ENCODE data around the gene ZNF366.

The ZNF366 gene

GRCh38 chr5:72458407-72458806, 48.8 kb downstream of the ZNF366 start:
- Histone ChIP-seq H3K4me1 (ENCODE audit: control insufficient read depth, insufficient read depth, low read length) (no peaks in the 10 kb centered on the region), H3K9me3 (ENCODE audit: control insufficient read depth, insufficient read depth, low read length) (no peaks in the 10 kb centered on the region), H3K4me3 (ENCODE audit: low read length) (no peak overlapping the region), H3K36me3 (ENCODE audit: control insufficient read depth, insufficient read depth, low read length) (no peaks in the 10 kb centered on the region), H3K27ac (ENCODE audit: low read length) (no peak overlapping the region), H3K27me3 (ENCODE audit: control insufficient read depth, insufficient read depth, low read length) (no peaks in the 10 kb centered on the region)
- no peak for DNase-seq (ENCODE audit: low read depth, low spot score)
- no CpG with 5 or more reads among the region's 3 CpGs for WGBS (ENCODE audit: insufficient coverage, insufficient read length)

GRCh38 chr5:72457491-72457890, 49.7 kb downstream of the ZNF366 start:
- H3K36me3 ChIP-seq (ENCODE audit: control insufficient read depth, insufficient read depth, low read length): no peaks in the 10 kb centered on the region
- no CpG with 5 or more reads among the region's 1 CpG for WGBS (ENCODE audit: insufficient coverage, insufficient read length)
- H3K4me3 ChIP-seq (ENCODE audit: low read length): no peak overlapping the region
- no peak overlapping the region for H3K27ac ChIP-seq (ENCODE audit: low read length)
- no peaks in the 10 kb centered on the region for H3K9me3 ChIP-seq (ENCODE audit: control insufficient read depth, insufficient read depth, low read length)
- DNase-seq (ENCODE audit: low read depth, low spot score): no peak
- H3K4me1 ChIP-seq (ENCODE audit: control insufficient read depth, insufficient read depth, low read length): no peaks in the 10 kb centered on the region
- no peaks in the 10 kb centered on the region for H3K27me3 ChIP-seq (ENCODE audit: control insufficient read depth, insufficient read depth, low read length)

- Histone ChIP-seq H3K36me3 (ENCODE audit: control insufficient read depth, insufficient read depth, low read length) (no peaks in the 10 kb centered on the region), H3K9me3 (ENCODE audit: control insufficient read depth, insufficient read depth, low read length) (no peaks in the 10 kb centered on the region), H3K4me1 (ENCODE audit: control insufficient read depth, insufficient read depth, low read length) (no peaks in the 10 kb centered on the region), H3K4me3 (ENCODE audit: low read length) (no peak overlapping the region), H3K27me3 (ENCODE audit: control insufficient read depth, insufficient read depth, low read length) (no peaks in the 10 kb centered on the region), H3K27ac (ENCODE audit: low read length) (no peak overlapping the region)
- no CpG with 5 or more reads among the region's 8 CpGs for WGBS (ENCODE audit: insufficient coverage, insufficient read length)
- DNase-seq (ENCODE audit: low read depth, low spot score): no peak
These were observed 50.7 kb downstream of the ZNF366 start for GRCh38 chr5:72456391-72457074.

- H3K27me3 ChIP-seq (ENCODE audit: control insufficient read depth, insufficient read depth, low read length): no peaks in the 10 kb centered on the region
- WGBS (ENCODE audit: insufficient coverage, insufficient read length): no CpG with 5 or more reads among the region's 9 CpGs
- H3K27ac ChIP-seq (ENCODE audit: low read length): no peak overlapping the region
- no peaks in the 10 kb centered on the region for H3K4me1 ChIP-seq (ENCODE audit: control insufficient read depth, insufficient read depth, low read length)
- no peaks in the 10 kb centered on the region for H3K9me3 ChIP-seq (ENCODE audit: control insufficient read depth, insufficient read depth, low read length)
- H3K36me3 ChIP-seq (ENCODE audit: control insufficient read depth, insufficient read depth, low read length): no peaks in the 10 kb centered on the region
- no peak overlapping the region for H3K4me3 ChIP-seq (ENCODE audit: low read length)
- DNase-seq (ENCODE audit: low read depth, low spot score): no peak
These were observed 51.7 kb downstream of the ZNF366 start for GRCh38 chr5:72455476-72455875.

GRCh38 chr5:72454996-72455395, 52.2 kb downstream of the ZNF366 start:
- WGBS (ENCODE audit: insufficient coverage, insufficient read length): no CpG with 5 or more reads among the region's 2 CpGs
- DNase-seq (ENCODE audit: low read depth, low spot score): no peak
- H3K9me3 ChIP-seq (ENCODE audit: control insufficient read depth, insufficient read depth, low read length): no peaks in the 10 kb centered on the region

GRCh38 chr5:72453246-72453775, 53.9 kb downstream of the ZNF366 start:
- no peak overlapping the region for H3K27ac ChIP-seq (ENCODE audit: low read length)

More at GRCh38 chr5:72454996-72455395, 52.2 kb downstream of the ZNF366 start:
- Histone ChIP-seq H3K27me3 (ENCODE audit: control insufficient read depth, insufficient read depth, low read length) (no peaks in the 10 kb centered on the region), H3K36me3 (ENCODE audit: control insufficient read depth, insufficient read depth, low read length) (no peaks in the 10 kb centered on the region), H3K4me3 (ENCODE audit: low read length) (no peak overlapping the region), H3K4me1 (ENCODE audit: control insufficient read depth, insufficient read depth, low read length) (no peaks in the 10 kb centered on the region), H3K27ac (ENCODE audit: low read length) (no peak overlapping the region)

GRCh38 chr5:72452515-72453245, 54.5 kb downstream of the ZNF366 start:
- no peak for DNase-seq (ENCODE audit: low read depth, low spot score)
- Histone ChIP-seq H3K36me3 (ENCODE audit: control insufficient read depth, insufficient read depth, low read length) (no peaks in the 10 kb centered on the region), H3K4me3 (ENCODE audit: low read length) (no peak overlapping the region), H3K27me3 (ENCODE audit: control insufficient read depth, insufficient read depth, low read length) (no peaks in the 10 kb centered on the region), H3K27ac (ENCODE audit: low read length) (no peak overlapping the region), H3K9me3 (ENCODE audit: control insufficient read depth, insufficient read depth, low read length) (no peaks in the 10 kb centered on the region), H3K4me1 (ENCODE audit: control insufficient read depth, insufficient read depth, low read length) (no peaks in the 10 kb centered on the region)
- no CpG with 5 or more reads among the region's 9 CpGs for WGBS (ENCODE audit: insufficient coverage, insufficient read length)

More at GRCh38 chr5:72453246-72453775, 53.9 kb downstream of the ZNF366 start:
- no peak for DNase-seq (ENCODE audit: low read depth, low spot score)
- no CpG with 5 or more reads among the region's 4 CpGs for WGBS (ENCODE audit: insufficient coverage, insufficient read length)
- Histone ChIP-seq H3K9me3 (ENCODE audit: control insufficient read depth, insufficient read depth, low read length) (no peaks in the 10 kb centered on the region), H3K36me3 (ENCODE audit: control insufficient read depth, insufficient read depth, low read length) (no peaks in the 10 kb centered on the region), H3K4me1 (ENCODE audit: control insufficient read depth, insufficient read depth, low read length) (no peaks in the 10 kb centered on the region), H3K4me3 (ENCODE audit: low read length) (no peak overlapping the region), H3K27me3 (ENCODE audit: control insufficient read depth, insufficient read depth, low read length) (no peaks in the 10 kb centered on the region)

GRCh38 chr5:72451741-72452505, 55.3 kb downstream of the ZNF366 start:
- no peak overlapping the region for H3K27ac ChIP-seq (ENCODE audit: low read length)
- H3K27me3 ChIP-seq (ENCODE audit: control insufficient read depth, insufficient read depth, low read length): no peaks in the 10 kb centered on the region
- no CpG with 5 or more reads among the region's 13 CpGs for WGBS (ENCODE audit: insufficient coverage, insufficient read length)
- DNase-seq (ENCODE audit: low read depth, low spot score): no peak
- H3K36me3 ChIP-seq (ENCODE audit: control insufficient read depth, insufficient read depth, low read length): no peaks in the 10 kb centered on the region
- H3K4me1 ChIP-seq (ENCODE audit: control insufficient read depth, insufficient read depth, low read length): no peaks in the 10 kb centered on the region
- no peak overlapping the region for H3K4me3 ChIP-seq (ENCODE audit: low read length)
- H3K9me3 ChIP-seq (ENCODE audit: control insufficient read depth, insufficient read depth, low read length): no peaks in the 10 kb centered on the region

GRCh38 chr5:72448368-72448767, 58.8 kb downstream of the ZNF366 start:
- no peak overlapping the region for H3K4me3 ChIP-seq (ENCODE audit: low read length)
- no peak for DNase-seq (ENCODE audit: low read depth, low spot score)
- WGBS (ENCODE audit: insufficient coverage, insufficient read length): no CpG with 5 or more reads among the region's 1 CpG
- no peaks in the 10 kb centered on the region for H3K9me3 ChIP-seq (ENCODE audit: control insufficient read depth, insufficient read depth, low read length)
- H3K27ac ChIP-seq (ENCODE audit: low read length): no peak overlapping the region
- H3K27me3 ChIP-seq (ENCODE audit: control insufficient read depth, insufficient read depth, low read length): no peaks in the 10 kb centered on the region
- H3K4me1 ChIP-seq (ENCODE audit: control insufficient read depth, insufficient read depth, low read length): no peaks in the 10 kb centered on the region
- no peaks in the 10 kb centered on the region for H3K36me3 ChIP-seq (ENCODE audit: control insufficient read depth, insufficient read depth, low read length)

- Histone ChIP-seq H3K9me3 (ENCODE audit: control insufficient read depth, insufficient read depth, low read length) (no peaks in the 10 kb centered on the region), H3K4me1 (ENCODE audit: control insufficient read depth, insufficient read depth, low read length) (no peaks in the 10 kb centered on the region), H3K36me3 (ENCODE audit: control insufficient read depth, insufficient read depth, low read length) (no peaks in the 10 kb centered on the region), H3K4me3 (ENCODE audit: low read length) (no peak overlapping the region), H3K27ac (ENCODE audit: low read length) (no peak overlapping the region), H3K27me3 (ENCODE audit: control insufficient read depth, insufficient read depth, low read length) (no peaks in the 10 kb centered on the region)
- no CpG with 5 or more reads among the region's 4 CpGs for WGBS (ENCODE audit: insufficient coverage, insufficient read length)
- DNase-seq (ENCODE audit: low read depth, low spot score): no peak
These were observed 59.5 kb downstream of the ZNF366 start for GRCh38 chr5:72447751-72448150.
